GM23248 (cell line): ENCODE measurements around the gene LDB2.

Experiments
- EZH2 ChIP-seq: fragments of 200-600 bp; sonication (generic); IDR thresholded peaks from 2 replicates; pipeline ENCODE4 v1.6.1; 2018; ENCODE audit warnings: antibody characterized with exemption, mild to moderate bottlenecking; ENCODE audit not compliant: insufficient read depth, poor library complexity, severe bottlenecking
- EZH2phosphoT487 ChIP-seq: fragments of 200-600 bp; sonication (generic); IDR thresholded peaks from 2 replicates; pipeline ENCODE4 v1.6.1; 2018; ENCODE audit warnings: antibody characterized with exemption, moderate library complexity, mild to moderate bottlenecking, low read depth; ENCODE audit not compliant: insufficient read depth

GRCh38 chr4:16853640-16854039 lies 44.8 kb downstream of the LDB2 start:
- TF ChIP-seq EZH2 = no peak
- no peak for TF ChIP-seq EZH2phosphoT487
